ENCODE results near the gene YJU2. TPM values are rescaled to one million over a fixed set of nuclear protein-coding genes. Genes with fewer than 3 reads are reported as not detected.

YJU2 gene
- total and polyA plus RNA-seq, 2 of the 13 experiments (the other 11 are each of a cell fraction or from before 2014, with no cell fraction given): 9.3 to 17.9 TPM

- TF ChIP-seq ZNF18 (CRISPR knock-in tag; IDR thresholded peaks at IDR 0.05; ENCODE audit: insufficient replicate concordance) (peak; percentile 34), ZBTB44 (CRISPR knock-in tag; IDR thresholded peaks at IDR 0.05) (no peak; the same call in 1 of the 2 replicates), ZBTB40 (IDR thresholded peaks at IDR 0.05) (peak; percentile 95), ZBTB40 (CRISPR knock-in tag; IDR thresholded peaks at IDR 0.05) (peak; percentile 47; the same call in 1 of the 2 replicates), KAT7 (CRISPR knock-in tag; IDR thresholded peaks at IDR 0.05; ENCODE audit: borderline replicate concordance) (no peak), MYPOP (CRISPR knock-in tag; IDR thresholded peaks at IDR 0.05) (peak; percentile 21; the same call in 1 of the 2 replicates), SATB2 (CRISPR knock-in tag; IDR thresholded peaks at IDR 0.05) (no peak), GLMP (CRISPR knock-in tag; IDR thresholded peaks at IDR 0.05; ENCODE audit: borderline replicate concordance) (no peak), ZNF12 (CRISPR knock-in tag; IDR thresholded peaks at IDR 0.05) (no peak), ZNF546 (CRISPR knock-in tag; conservative IDR thresholded peaks at IDR 0.05) (no peak), ZBTB25 (CRISPR knock-in tag; IDR thresholded peaks at IDR 0.05) (peak; percentile 81), RARG (CRISPR knock-in tag; IDR thresholded peaks at IDR 0.05; ENCODE audit: low read depth) (no peak)
These were observed at the start of gene YJU2 (continued) for GRCh38 chr19:4246767-4247593.
